ENCODE data around the gene AIF1. TPM values are rescaled to one million over a fixed set of nuclear protein-coding genes. Genes with fewer than 3 reads are reported as not detected.

The AIF1 gene
- total and polyA plus RNA-seq, 10 donors: 258 to 479 (median 311) TPM

DNA sequence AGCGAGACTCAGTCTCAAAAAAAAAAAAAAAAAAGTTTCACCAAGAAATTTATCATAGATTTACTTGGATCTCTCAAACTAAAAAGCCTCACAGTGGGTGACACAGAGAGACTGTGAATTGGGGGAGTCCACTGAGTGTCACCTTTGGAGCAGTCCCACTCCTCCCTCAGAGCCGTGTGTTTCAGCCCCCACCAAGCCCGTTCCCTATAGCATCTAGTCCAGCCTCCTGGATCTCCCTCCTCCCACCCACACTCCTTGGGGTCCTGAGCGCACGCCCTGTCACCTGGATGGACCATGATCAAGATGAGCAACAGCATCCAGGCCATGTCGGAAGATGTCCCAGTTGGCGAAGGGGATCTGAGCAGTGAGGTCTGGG lies 22.6 kb upstream of the AIF1 start:
- H3K27me3 ChIP-seq (replicated peaks in 1 of 7): no peaks in the 10 kb centered on the region
- peaks cover 18 to 100% (median 63%) of the 10 kb centered on the region in 6 donors for H3K4me1 ChIP-seq
- H3K36me3 ChIP-seq: peaks cover 0 to 24% (median 2%) of the 10 kb centered on the region in 6 donors
- H3K9me3 ChIP-seq: no peaks in the 10 kb centered on the region
- peak overlapping the region in 5 of 8 donors; percentile 1 to 59 (median 14) for H3K4me3 ChIP-seq
- no peak for DNase-seq
- peak overlapping the region; percentile 42 to 92 (median 81) for H3K27ac ChIP-seq
- WGBS, 5 donors: 76 to 83% (median 81%) methylated on average over 5 to 7 of the region's 7 CpGs
- no peak for TF ChIP-seq POLR2A (IDR thresholded peaks at IDR 0.05)
- TF ChIP-seq POLR2AphosphoS5 (IDR thresholded peaks at IDR 0.05): no peak
- TF ChIP-seq, protein P1, sequence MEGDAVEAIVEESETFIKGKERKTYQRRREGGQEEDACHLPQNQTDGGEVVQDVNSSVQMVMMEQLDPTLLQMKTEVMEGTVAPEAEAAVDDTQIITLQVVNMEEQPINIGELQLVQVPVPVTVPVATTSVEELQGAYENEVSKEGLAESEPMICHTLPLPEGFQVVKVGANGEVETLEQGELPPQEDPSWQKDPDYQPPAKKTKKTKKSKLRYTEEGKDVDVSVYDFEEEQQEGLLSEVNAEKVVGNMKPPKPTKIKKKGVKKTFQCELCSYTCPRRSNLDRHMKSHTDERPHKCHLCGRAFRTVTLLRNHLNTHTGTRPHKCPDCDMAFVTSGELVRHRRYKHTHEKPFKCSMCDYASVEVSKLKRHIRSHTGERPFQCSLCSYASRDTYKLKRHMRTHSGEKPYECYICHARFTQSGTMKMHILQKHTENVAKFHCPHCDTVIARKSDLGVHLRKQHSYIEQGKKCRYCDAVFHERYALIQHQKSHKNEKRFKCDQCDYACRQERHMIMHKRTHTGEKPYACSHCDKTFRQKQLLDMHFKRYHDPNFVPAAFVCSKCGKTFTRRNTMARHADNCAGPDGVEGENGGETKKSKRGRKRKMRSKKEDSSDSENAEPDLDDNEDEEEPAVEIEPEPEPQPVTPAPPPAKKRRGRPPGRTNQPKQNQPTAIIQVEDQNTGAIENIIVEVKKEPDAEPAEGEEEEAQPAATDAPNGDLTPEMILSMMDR (IDR thresholded peaks at IDR 0.05 in 8 of 11, conservative IDR thresholded peaks at IDR 0.05 in 3 of 11): no peak
- intact Hi-C loops (cut with DNase I; ENCODE audit: low total_unique reads): no loop called here

DNA sequence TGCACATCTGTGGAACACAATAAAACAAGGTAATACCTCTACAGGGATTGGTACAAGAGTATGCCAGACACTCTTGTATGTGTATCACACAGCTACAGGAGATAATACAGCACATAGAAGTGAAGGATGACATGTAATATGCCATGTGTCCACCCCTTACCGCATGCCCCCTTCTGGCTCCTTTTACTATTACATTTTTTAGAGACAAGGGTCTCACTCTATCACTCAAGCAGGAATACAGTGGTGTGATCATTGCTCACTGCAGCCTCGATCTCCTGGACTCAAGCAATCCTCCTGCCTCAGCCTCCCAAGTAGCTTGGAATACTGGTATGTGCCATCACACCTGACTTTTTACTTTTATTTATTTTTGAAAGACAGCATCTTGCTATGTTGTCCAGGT lies 18.0 kb upstream of the AIF1 start:
- Histone ChIP-seq H3K4me1 (peaks cover 9 to 70% (median 39%) of the 10 kb centered on the region in 6 donors), H3K36me3 (no peaks in the 10 kb centered on the region), H3K27ac (peak overlapping the region in 4 of 8 donors; percentile 5 to 50 (median 40)), H3K27me3 (replicated peaks in 1 of 7) (no peaks in the 10 kb centered on the region), H3K4me3 (no peak overlapping the region), H3K9me3 (no peaks in the 10 kb centered on the region)
- no peak for DNase-seq
- WGBS, 5 donors: 10 to 15% (median 12%) methylated on average over 2 of the region's 2 CpGs
- TF ChIP-seq POLR2A (IDR thresholded peaks at IDR 0.05): no peak
- no peak for TF ChIP-seq POLR2AphosphoS5 (IDR thresholded peaks at IDR 0.05)
- TF ChIP-seq, protein P1 (IDR thresholded peaks at IDR 0.05 in 8 of 11, conservative IDR thresholded peaks at IDR 0.05 in 3 of 11): peak; percentile 13 to 79 (median 69)
- intact Hi-C loops (cut with DNase I; ENCODE audit: low total_unique reads): no loop called here

DNA sequence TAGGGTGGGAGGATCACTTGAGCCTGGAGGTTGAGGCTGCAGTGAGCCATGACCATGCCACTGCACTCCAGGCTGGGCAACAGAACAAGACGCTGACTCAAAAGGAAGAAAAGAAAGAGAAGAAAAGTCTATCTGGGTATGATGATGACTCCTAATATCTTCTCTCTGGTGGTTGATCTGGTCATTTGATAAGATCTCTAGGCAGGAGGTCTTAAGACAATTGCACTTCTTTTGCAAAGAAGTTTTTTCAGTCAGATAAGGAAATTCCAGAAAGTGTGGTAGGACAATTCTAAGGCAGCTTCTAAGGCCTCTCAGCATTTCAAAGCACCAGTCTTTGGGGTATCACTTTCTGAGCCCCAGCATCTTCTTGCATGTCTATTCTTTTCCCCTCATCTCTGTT lies 7.7 kb upstream of the AIF1 start:
- no peaks in the 10 kb centered on the region for H3K9me3 ChIP-seq
- H3K4me3 ChIP-seq: no peak overlapping the region
- no peak for TF ChIP-seq POLR2A (IDR thresholded peaks at IDR 0.05)
- TF ChIP-seq, protein P1 (IDR thresholded peaks at IDR 0.05 in 8 of 11, conservative IDR thresholded peaks at IDR 0.05 in 3 of 11): no peak
- no peak for TF ChIP-seq POLR2AphosphoS5 (IDR thresholded peaks at IDR 0.05)
- intact Hi-C loops (cut with DNase I; ENCODE audit: low total_unique reads): no loop called here
- no peak overlapping the region for H3K27ac ChIP-seq
- no peaks in the 10 kb centered on the region for H3K4me1 ChIP-seq
- no peaks in the 10 kb centered on the region for H3K27me3 ChIP-seq (replicated peaks in 1 of 7)
- no peak for DNase-seq
- WGBS, 5 donors: 64 to 91% (median 74%) methylated on average over 1 of the region's 1 CpG
- H3K36me3 ChIP-seq: no peaks in the 10 kb centered on the region

DNA sequence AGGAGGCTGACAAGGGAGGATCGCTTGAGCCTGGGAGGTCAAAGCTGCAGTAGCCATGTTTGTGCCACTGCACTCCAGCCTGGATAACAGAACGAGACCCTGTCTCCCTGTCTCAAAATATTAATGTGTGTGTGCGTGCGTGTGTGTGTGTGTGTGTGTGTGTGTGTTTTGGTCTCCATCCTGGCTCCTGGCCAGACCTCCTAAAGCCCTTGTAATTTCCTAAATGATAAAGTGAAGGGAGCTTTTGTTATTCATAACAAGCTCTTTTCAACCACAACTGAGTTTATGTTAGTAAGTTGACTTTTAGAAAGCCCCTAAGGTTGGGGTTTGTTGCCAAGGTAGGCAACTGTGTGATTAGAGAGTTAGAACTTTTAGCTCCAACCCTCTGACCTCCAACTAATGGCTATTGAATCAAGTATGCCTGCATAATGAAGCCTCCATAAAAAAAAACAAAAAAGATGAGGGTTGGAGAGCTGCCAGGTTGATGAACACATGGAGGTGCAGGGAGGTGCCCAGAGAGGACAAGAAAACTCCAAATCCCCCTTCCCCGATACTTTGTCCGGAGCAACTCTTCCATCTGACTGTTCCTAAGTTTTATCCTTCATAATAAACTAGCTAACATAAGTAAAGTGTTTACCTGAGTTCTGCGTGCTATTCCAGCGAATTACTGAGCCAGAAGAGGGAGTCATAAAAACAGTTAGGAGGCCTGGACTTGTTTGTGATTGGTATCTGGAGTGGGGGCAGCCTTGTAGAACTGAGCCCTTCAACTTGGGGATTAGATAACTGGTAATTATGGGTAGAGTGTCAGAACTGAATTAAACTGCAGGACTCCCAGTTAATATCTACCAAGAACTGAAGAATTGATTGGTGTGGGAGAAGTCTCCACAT lies 5.3 kb upstream of the AIF1 start:
- 76 to 81% (median 77%) methylated on average over 8 of the region's 8 CpGs for WGBS, 5 donors

More for the DNA sequence above, 5.3 kb upstream of the AIF1 start:
- Histone ChIP-seq H3K27me3 (replicated peaks in 1 of 7) (no peaks in the 10 kb centered on the region), H3K4me3 (no peak overlapping the region), H3K9me3 (no peaks in the 10 kb centered on the region), H3K36me3 (no peaks in the 10 kb centered on the region), H3K27ac (no peak overlapping the region), H3K4me1 (peaks cover 0 to 14% (median 11%) of the 10 kb centered on the region in 6 donors)
- no peak for DNase-seq
- intact Hi-C loops (cut with DNase I; ENCODE audit: low total_unique reads): no loop called here
- no peak for TF ChIP-seq POLR2A (IDR thresholded peaks at IDR 0.05)
- TF ChIP-seq POLR2AphosphoS5 (IDR thresholded peaks at IDR 0.05): no peak
- TF ChIP-seq, protein P1 (IDR thresholded peaks at IDR 0.05 in 8 of 11, conservative IDR thresholded peaks at IDR 0.05 in 3 of 11): no peak

All from spleen (tissue), 11 donors.